CD4-positive, alpha-beta T cell (primary cell): ENCODE results near the gene VEGFB. TPM values are rescaled to one million over a fixed set of nuclear protein-coding genes. Genes with fewer than 3 reads are reported as not detected.

Experiments
- ATAC-seq: fragments of 200-7000 bp; cut with Tn5 transposase; one replicate; pipeline ENCODE4 v1.10.0; 2022; ENCODE audit warnings: mild to moderate bottlenecking; ENCODE audit not compliant: poor library complexity
- CTCF ChIA-PET: fragments of 350-600 bp; sonication (Branson Sonifier 250); formaldehyde crosslinking; loops from one replicate; lab custom pipeline; 2021; ENCODE audit warnings: antibody characterized with exemption, inconsistent platforms; lab: Charles Lee
- POLR2A ChIA-PET: fragments of 350-600 bp; sonication (Branson Sonifier 250); formaldehyde crosslinking; loops from one replicate; lab custom pipeline; 2021; ENCODE audit warnings: antibody characterized with exemption, inconsistent platforms; lab: Charles Lee
- DNase-seq, 14 experiments: peaks; one replicate each; pipeline ENCODE4 v3.0.0-alpha.2; 2013 to 2020; ENCODE audit warnings: mixed read lengths in 2 of 14
- H3K27ac ChIP-seq, 2 donors: one replicate each; pipeline versions ENCODE4 v1.5.1 to v1.7.0; 2013; ENCODE audit warnings: low read length in 2 of 2, low read depth in 1 of 2, mild to moderate bottlenecking in 1 of 2
- H3K27me3 ChIP-seq, 2 experiments: 1 replicate in 1 of 2; 2 replicates in 1 of 2; pipeline versions ENCODE4 v1.6.1 to v1.7.0; 2013; ENCODE audit warnings: low read length in 2 of 2, control low read depth in 1 of 2, mild to moderate bottlenecking in 1 of 2, moderate library complexity in 1 of 2; ENCODE audit not compliant: insufficient read depth in 2 of 2, control insufficient read depth in 1 of 2
- H3K36me3 ChIP-seq: one replicate; pipeline ENCODE4 v1.6.1; 2013; ENCODE audit warnings: low read length, control low read depth; ENCODE audit not compliant: insufficient read depth
- H3K4me1 ChIP-seq: one replicate; pipeline ENCODE4 v1.6.1; 2013; ENCODE audit warnings: low read length, control low read depth; ENCODE audit not compliant: insufficient read depth
- H3K4me3 ChIP-seq: one replicate; pipeline ENCODE4 v1.5.1; 2013; ENCODE audit warnings: mild to moderate bottlenecking, low read length, moderate library complexity
- H3K9me3 ChIP-seq, 2 experiments: 1 replicate in 1 of 2; 2 replicates in 1 of 2; pipeline versions ENCODE4 v1.6.1 to v1.7.0; 2013; ENCODE audit warnings: low read length in 2 of 2, mild to moderate bottlenecking in 2 of 2, control low read depth in 1 of 2, moderate library complexity in 1 of 2; ENCODE audit not compliant: control insufficient read depth in 1 of 2, insufficient read depth in 1 of 2
- H3K27ac Mint-ChIP-seq: one replicate; pipeline ENCODE4 v1.8.0; 2020; ENCODE audit warnings: mixed read lengths
- H3K27me3 Mint-ChIP-seq: one replicate; pipeline ENCODE4 v1.8.0; 2021; ENCODE audit warnings: mixed read lengths
- H3K36me3 Mint-ChIP-seq: one replicate; pipeline ENCODE4 v1.8.0; 2021; ENCODE audit warnings: low read depth, mixed read lengths
- H3K4me1 Mint-ChIP-seq: one replicate; pipeline ENCODE4 v1.8.0; 2021; ENCODE audit warnings: low read depth, mixed read lengths
- H3K4me3 Mint-ChIP-seq: one replicate; pipeline ENCODE4 v1.8.0; 2020; ENCODE audit warnings: mild to moderate bottlenecking, mixed read lengths
- H3K9me3 Mint-ChIP-seq: one replicate; pipeline ENCODE4 v1.8.0; 2020; ENCODE audit warnings: mixed read lengths
- intact Hi-C, 2 experiments: fragments of 100-400 bp; cut with DNase I in 1 of 2; cut with micrococcal nuclease in 1 of 2; formaldehyde crosslinking; loops; one replicate each; pipeline versions ENCODE4 v1.15.1 to v1.9.0; 2023 to 2025; cut with DNase I, micrococcal nuclease
- total RNA-seq, 174 experiments: library from RNA in 2 of 174; stranded (reverse) in 2 of 174; gene quantifications; one replicate each; pipeline ENCODE4 v1.2.3 and lab custom pipeline; 2021 to 2026
- TF ChIP-seq, protein P1 (sequence below): fragments of 200-600 bp; IDR thresholded peaks from one replicate; pipeline ENCODE4 v1.8.0; 2022; ENCODE audit warnings: antibody characterized with exemption, mild to moderate bottlenecking

Gene VEGFB
- total RNA-seq, 2 experiments from 2014 or later, result 39.7 to 48.7 TPM

DNA sequence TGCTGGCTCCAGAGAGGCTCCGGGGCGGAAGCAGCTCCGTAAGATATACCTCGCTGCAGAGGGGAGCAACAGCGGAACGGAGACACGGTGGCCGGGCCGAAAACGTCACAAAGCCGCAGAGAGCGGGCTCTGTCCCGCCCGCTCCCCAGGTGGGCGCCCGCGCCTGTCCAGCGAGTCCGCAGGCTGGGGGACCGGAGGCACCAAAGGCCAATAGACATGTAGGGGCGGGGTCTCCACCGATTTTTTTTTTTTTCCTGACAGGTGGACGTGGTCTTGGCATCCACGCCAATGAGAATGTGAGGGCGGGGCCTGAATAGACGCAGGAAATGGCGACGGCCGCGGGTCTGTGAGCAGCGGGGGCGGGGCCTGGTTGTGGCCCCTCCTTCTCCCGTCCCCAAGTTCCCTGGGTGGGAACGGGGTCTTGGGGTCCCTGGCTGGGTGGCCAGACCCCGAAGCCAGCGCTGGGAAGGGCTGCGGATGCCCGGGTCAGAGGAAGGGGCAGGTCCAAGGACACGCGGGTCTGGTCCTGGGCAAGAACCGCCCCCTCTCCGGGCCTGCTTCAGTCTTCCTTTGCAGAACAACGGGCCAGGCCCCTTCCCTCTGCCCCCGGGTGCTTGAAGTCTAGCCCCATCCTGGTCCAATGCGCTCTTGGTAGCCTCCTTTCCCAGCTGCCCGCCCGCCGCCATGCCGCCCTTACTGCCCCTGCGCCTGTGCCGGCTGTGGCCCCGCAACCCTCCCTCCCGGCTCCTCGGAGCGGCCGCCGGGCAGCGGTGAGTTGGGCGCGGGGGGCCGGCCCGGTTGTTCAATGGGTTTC lies 4.0 kb upstream of the VEGFB start, which contains the start of gene DNAJC4:
Gene DNAJC4 (plus strand): TSS at position 378 of the 814 bp plus-strand sequence. CDS start 307 bp downstream, at position 685.
- H3K9me3 ChIP-seq, result no peaks in the 10 kb centered on the region
- H3K27me3 ChIP-seq, result no peaks in the 10 kb centered on the region
- TF ChIP-seq, protein P1, sequence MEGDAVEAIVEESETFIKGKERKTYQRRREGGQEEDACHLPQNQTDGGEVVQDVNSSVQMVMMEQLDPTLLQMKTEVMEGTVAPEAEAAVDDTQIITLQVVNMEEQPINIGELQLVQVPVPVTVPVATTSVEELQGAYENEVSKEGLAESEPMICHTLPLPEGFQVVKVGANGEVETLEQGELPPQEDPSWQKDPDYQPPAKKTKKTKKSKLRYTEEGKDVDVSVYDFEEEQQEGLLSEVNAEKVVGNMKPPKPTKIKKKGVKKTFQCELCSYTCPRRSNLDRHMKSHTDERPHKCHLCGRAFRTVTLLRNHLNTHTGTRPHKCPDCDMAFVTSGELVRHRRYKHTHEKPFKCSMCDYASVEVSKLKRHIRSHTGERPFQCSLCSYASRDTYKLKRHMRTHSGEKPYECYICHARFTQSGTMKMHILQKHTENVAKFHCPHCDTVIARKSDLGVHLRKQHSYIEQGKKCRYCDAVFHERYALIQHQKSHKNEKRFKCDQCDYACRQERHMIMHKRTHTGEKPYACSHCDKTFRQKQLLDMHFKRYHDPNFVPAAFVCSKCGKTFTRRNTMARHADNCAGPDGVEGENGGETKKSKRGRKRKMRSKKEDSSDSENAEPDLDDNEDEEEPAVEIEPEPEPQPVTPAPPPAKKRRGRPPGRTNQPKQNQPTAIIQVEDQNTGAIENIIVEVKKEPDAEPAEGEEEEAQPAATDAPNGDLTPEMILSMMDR, result no peak
- H3K4me1 ChIP-seq, result peaks cover 79% of the 10 kb centered on the region
- CTCF ChIA-PET, result interaction anchor here (0.9 kb wide), 2 partner anchors 24 to 88 kb away, joined by 3 read pairs; partner anchors contain the start of genes FERMT3 and PRDX5
- ATAC-seq (peak; percentile 54), DNase-seq (peak; percentile 71 to 93 (median 82))
- Mint-ChIP-seq H3K27me3 (no peaks in the 10 kb centered on the region), H3K4me1 (peaks cover 62% of the 10 kb centered on the region), H3K27ac (peak within 1 kb of the TSS; percentile 94), H3K4me3 (peak within 1 kb of the TSS; percentile 95), H3K9me3 (no peaks in the 10 kb centered on the region), H3K36me3 (peaks cover 3% of the 10 kb centered on the region)
- peak within 1 kb of the TSS; percentile 82 to 91 for H3K27ac ChIP-seq
- peak within 1 kb of the TSS; percentile 91 for H3K4me3 ChIP-seq
- peaks cover 3% of the 10 kb centered on the region for H3K36me3 ChIP-seq
- intact Hi-C loops, result loop anchor here (1.0 to 5.0 kb wide), 3 partner anchors 11 to 43 kb away; partner anchors contain the start of genes FKBP2 (in 2 of the 2) and STIP1 (in 1 of the 2)
- POLR2A ChIA-PET, result interaction anchor here (0.6 to 4.6 kb wide), 9 partner anchors 9 to 564 kb away, joined by 3 to 31 read pairs (median 7); partner anchors contain the start of genes FERMT3, FKBP2, PRDX5 and STIP1

DNA sequence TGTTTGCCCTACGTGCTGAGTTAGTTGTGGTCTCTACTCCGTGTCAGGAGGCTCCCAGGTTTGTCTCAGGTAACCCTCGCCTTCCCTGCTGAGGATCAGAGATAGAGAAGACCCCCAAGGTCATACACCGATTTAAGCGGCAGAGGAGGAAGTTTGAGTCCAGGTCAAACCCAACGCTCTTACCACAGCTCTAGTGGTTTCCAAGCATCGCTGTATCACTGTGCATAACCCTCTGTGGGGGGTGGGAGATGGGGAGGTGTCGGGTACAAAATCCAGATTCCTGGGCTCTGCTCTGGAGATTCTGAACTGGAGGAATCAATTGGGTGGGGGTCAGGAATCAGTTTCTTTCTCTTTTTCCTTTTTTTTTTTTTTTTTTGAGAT lies 3.4 kb upstream of the VEGFB start:
- Histone ChIP-seq H3K36me3 (peaks cover 3% of the 10 kb centered on the region), H3K27ac (peak overlapping the region; percentile 55 to 82), H3K4me3 (peak overlapping the region; percentile 91), H3K27me3 (no peaks in the 10 kb centered on the region), H3K9me3 (no peaks in the 10 kb centered on the region), H3K4me1 (peaks cover 79% of the 10 kb centered on the region)
- intact Hi-C loops, result loop anchor here (1.0 to 5.0 kb wide), 3 partner anchors 10 to 44 kb away; partner anchors contain the start of genes FKBP2 (in 2 of the 2) and STIP1 (in 1 of the 2)
- DNase-seq (peak in 1 of 14 experiments; percentile 40), ATAC-seq (no peak)
- Mint-ChIP-seq H3K27ac (peak overlapping the region; percentile 94), H3K36me3 (peaks cover 6% of the 10 kb centered on the region), H3K27me3 (no peaks in the 10 kb centered on the region), H3K9me3 (no peaks in the 10 kb centered on the region), H3K4me3 (peak overlapping the region; percentile 95), H3K4me1 (peaks cover 60% of the 10 kb centered on the region)
- TF ChIP-seq, protein P1, result no peak
- ChIA-PET POLR2A (interaction anchor here (0.6 to 4.6 kb wide), 6 partner anchors 11 to 564 kb away, joined by 3 to 31 read pairs (median 15); partner anchors contain the start of genes FERMT3, FKBP2 and PPP1R14B), CTCF (interaction anchor here (0.9 to 1.0 kb wide), 2 partner anchors 73 to 87 kb away, joined by 3 to 5 read pairs; partner anchors contain the start of gene PRDX5)

DNA sequence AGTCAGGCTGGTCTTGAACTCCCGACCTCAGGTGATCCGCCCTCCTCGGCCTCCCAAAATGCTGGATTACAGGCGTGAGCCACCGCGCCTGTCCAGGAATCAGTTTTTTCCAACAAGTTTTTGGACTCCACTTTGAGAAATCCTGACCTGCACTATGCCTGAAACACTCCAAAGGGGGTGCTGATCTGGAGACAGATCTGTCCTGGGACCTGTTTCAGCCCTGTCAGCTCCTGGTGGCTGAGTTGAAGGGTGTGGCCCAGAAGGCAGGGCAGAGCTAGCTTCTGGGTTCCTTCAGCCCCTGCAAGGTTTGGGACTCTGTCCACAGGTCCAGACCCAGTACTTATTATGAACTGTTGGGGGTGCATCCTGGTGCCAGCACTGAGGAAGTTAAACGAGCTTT lies 2.8 kb upstream of the VEGFB start:
- no peak overlapping the region for H3K27ac ChIP-seq
- ATAC-seq (no peak), DNase-seq (no peak)
- H3K4me1 Mint-ChIP-seq, result peaks cover 60% of the 10 kb centered on the region
- H3K4me3 Mint-ChIP-seq, result peak overlapping the region; percentile 95
- POLR2A ChIA-PET, result interaction anchor here (0.9 to 4.6 kb wide), 7 partner anchors 10 to 1266 kb away, joined by 3 to 31 read pairs (median 7); partner anchors contain the start of genes FERMT3, FKBP2, PLCB3 and PPP1R14B
- H3K36me3 Mint-ChIP-seq, result peaks cover 6% of the 10 kb centered on the region
- H3K4me3 ChIP-seq, result no peak overlapping the region
- intact Hi-C loops, result loop anchor here in 1 of 2 experiments (5.0 kb wide), 2 partner anchors 41 to 44 kb away; partner anchors contain the start of gene STIP1
- TF ChIP-seq, protein P1, result no peak
- no peaks in the 10 kb centered on the region for H3K9me3 Mint-ChIP-seq
- no peaks in the 10 kb centered on the region for H3K27me3 Mint-ChIP-seq
- no peaks in the 10 kb centered on the region for H3K27me3 ChIP-seq
- peaks cover 78% of the 10 kb centered on the region for H3K4me1 ChIP-seq
- peaks cover 3% of the 10 kb centered on the region for H3K36me3 ChIP-seq
- H3K9me3 ChIP-seq, result no peaks in the 10 kb centered on the region
- CTCF ChIA-PET, result interaction anchor here (0.7 to 1.0 kb wide), 4 partner anchors 9 to 73 kb away, joined by 3 to 5 read pairs (median 3); partner anchors contain the start of gene PPP1R14B
- H3K27ac Mint-ChIP-seq, result peak overlapping the region; percentile 94
